Mesothelial cell of epicardium (in vitro differentiated cells): ENCODE measurements around the gene UGCG. TPM values are rescaled to one million over a fixed set of nuclear protein-coding genes. Genes with fewer than 3 reads are reported as not detected.

ENCODE experiments used
- DNase-seq, 2 experiments: peaks; one replicate each; pipeline ENCODE4 v3.0.0; 2021; ENCODE audit warnings: low spot score in 2 of 2; ENCODE audit not compliant: unreplicated experiment in 2 of 2
- H3K27ac Mint-ChIP-seq: 2 replicates; pipeline ENCODE4 v1.8.0; 2021; ENCODE audit warnings: mixed read lengths
- H3K27me3 Mint-ChIP-seq: 2 replicates; pipeline ENCODE4 v1.8.0; 2021; ENCODE audit warnings: low read depth, mixed read lengths
- H3K36me3 Mint-ChIP-seq: 2 replicates; pipeline ENCODE4 v1.8.0; 2021; ENCODE audit warnings: mixed read lengths
- H3K4me1 Mint-ChIP-seq: 2 replicates; pipeline ENCODE4 v1.8.0; 2021; ENCODE audit warnings: mixed read lengths
- H3K4me3 Mint-ChIP-seq: 2 replicates; pipeline ENCODE4 v1.8.0; 2021; ENCODE audit warnings: mild to moderate bottlenecking, moderate library complexity, mixed read lengths
- H3K9me3 Mint-ChIP-seq: 2 replicates; pipeline ENCODE4 v1.8.0; 2021; ENCODE audit warnings: mixed read lengths
- CTCF ChIP-seq: fragments of 200-600 bp; sonication (generic); IDR thresholded peaks from one replicate; pipeline ENCODE4 v1.5.0; 2021; ENCODE audit warnings: antibody characterized with exemption; ENCODE audit not compliant: unreplicated experiment
- microRNA-seq: library from miRNA; unstranded; fragments of <30 nt; microRNA quantifications from one replicate; pipeline ENCODE4 v1.2.0, GENCODE V29; 2021; ENCODE audit warnings: inconsistent platforms, mixed read lengths
- total RNA-seq: library from RNA; stranded (reverse); gene quantifications from 3 replicates; pipeline ENCODE4 v1.2.1, GENCODE V29; 2021

Gene UGCG
- total RNA-seq, 1 donor from 2014 or later, result 27.0 TPM

- peaks cover 1% of the 10 kb centered on the region for H3K4me1 Mint-ChIP-seq
- H3K4me3 Mint-ChIP-seq, result no peak overlapping the region
- no peak for DNase-seq
- no peak overlapping the region for H3K27ac Mint-ChIP-seq
- no peak for TF ChIP-seq CTCF
- no peaks in the 10 kb centered on the region for H3K36me3 Mint-ChIP-seq
- peaks cover 6% of the 10 kb centered on the region for H3K27me3 Mint-ChIP-seq
- H3K9me3 Mint-ChIP-seq, result no peaks in the 10 kb centered on the region
Observed at GRCh38 chr9:111980398-111980797, 83.8 kb downstream of the UGCG start.

DNA sequence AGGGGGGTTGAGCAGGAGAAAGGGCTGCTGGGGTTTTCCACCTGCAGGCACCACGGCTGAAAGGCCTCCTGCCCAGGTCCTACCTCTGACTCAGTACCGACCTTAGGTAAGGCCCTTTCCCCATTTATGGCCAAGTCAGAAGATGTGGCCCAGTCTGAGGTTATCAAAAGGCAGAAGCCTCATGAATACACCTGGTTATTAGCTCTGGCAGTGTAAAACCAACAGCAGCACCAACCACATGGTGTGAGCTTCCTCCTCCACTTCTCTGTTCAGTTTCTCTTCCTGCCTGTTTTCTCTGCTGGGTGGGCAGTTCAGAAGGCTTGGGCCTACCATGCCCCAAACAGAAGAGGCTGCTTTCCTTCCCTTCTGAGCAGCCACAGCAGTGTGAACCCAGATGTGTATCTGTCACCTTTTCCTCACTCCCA is 86.9 kb downstream of the UGCG start:
- peaks cover 6% of the 10 kb centered on the region for H3K27me3 Mint-ChIP-seq
- H3K27ac Mint-ChIP-seq, result no peak overlapping the region

GRCh38 chr9:111984086-111984802 is 87.6 kb downstream of the UGCG start:
- no peaks in the 10 kb centered on the region for H3K36me3 Mint-ChIP-seq
- H3K27me3 Mint-ChIP-seq, result peaks cover 6% of the 10 kb centered on the region
- no peak for DNase-seq
- no peak overlapping the region for H3K27ac Mint-ChIP-seq
- no peak overlapping the region for H3K4me3 Mint-ChIP-seq
- H3K4me1 Mint-ChIP-seq, result no peaks in the 10 kb centered on the region
- no peaks in the 10 kb centered on the region for H3K9me3 Mint-ChIP-seq
- no peak for TF ChIP-seq CTCF

More for the DNA sequence above, 86.9 kb downstream of the UGCG start:
- H3K36me3 Mint-ChIP-seq, result no peaks in the 10 kb centered on the region
- H3K4me3 Mint-ChIP-seq, result no peak overlapping the region
- peaks cover 1% of the 10 kb centered on the region for H3K4me1 Mint-ChIP-seq
- H3K9me3 Mint-ChIP-seq, result no peaks in the 10 kb centered on the region
- DNase-seq, result no peak
- TF ChIP-seq CTCF, result no peak

Small RNAs within 50 kb of the gene (microRNA-seq; reads per million reads assigned to microRNA genes)
- not detected for gene MIR4668

Other genes starting within 250 kb of the UGCG start
- 22.4 to 25.2 TPM (median 23.9 TPM) in 3 replicates for gene GNG10, start 235.2 kb upstream of the UGCG start, total RNA-seq
- gene SHOC1, start 101.9 kb upstream of the UGCG start, total RNA-seq, result not detected in 3 replicates